COLO829 (cell line): ENCODE results near the gene MRPS27.

Experiments used
- DNase-seq: peaks from one replicate; pipeline ENCODE4 v3.0.0; 2012; ENCODE audit warnings: low spot score

The MRPS27 gene

DNA sequence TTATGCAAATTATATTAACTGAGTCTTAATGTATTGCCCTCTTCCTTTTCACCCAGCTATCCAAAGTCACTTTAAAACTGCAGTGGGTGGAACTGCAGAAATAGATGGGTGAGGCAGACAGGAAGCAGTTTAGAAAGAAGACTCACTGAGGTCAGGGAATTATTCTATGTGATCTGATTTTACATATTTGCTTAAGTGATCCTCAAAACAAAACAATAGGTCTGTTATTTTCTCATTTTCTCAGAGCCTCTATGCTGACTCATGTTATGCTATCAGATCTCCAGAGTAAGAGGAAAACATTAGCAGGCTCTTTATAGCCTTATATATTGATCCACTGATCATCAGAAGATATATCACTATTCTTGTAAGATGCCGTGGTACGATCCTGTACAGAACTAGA, 63.5 kb downstream of the MRPS27 start:
- DNase-seq: no peak

- DNase-seq: no peak
Observed at GRCh38 chr5:72255670-72256069, 64.4 kb downstream of the MRPS27 start.

- no peak for DNase-seq
Observed at GRCh38 chr5:72255237-72255636, 64.8 kb downstream of the MRPS27 start.

- no peak for DNase-seq
Observed at GRCh38 chr5:72252574-72253155, 67.4 kb downstream of the MRPS27 start.

DNA sequence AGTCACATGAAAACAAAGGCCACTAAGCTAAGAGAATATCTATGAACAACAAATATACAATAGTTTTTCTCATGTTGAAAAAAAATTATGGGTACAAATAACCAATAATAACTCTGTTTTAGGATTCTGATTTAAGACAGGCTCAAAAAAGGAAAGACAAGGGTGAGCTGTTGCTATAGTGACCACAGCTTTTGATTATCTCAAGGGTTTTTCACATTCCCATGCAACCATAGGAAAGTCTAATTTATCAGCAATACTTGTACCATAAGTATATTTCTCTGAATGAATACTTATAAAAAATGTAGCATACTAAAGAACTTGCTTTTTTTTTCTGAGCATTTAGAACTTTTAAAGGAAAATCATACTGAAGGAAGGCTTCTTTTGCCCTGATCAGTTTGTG, 68.0 kb downstream of the MRPS27 start:
- no peak for DNase-seq

GRCh38 chr5:72251386-72251785, 68.7 kb downstream of the MRPS27 start:
- no peak for DNase-seq

GRCh38 chr5:72248410-72248981, 71.5 kb downstream of the MRPS27 start:
- peak; percentile 46 for DNase-seq

- DNase-seq: no peak
Observed at GRCh38 chr5:72246954-72247442, 73.0 kb downstream of the MRPS27 start.

GRCh38 chr5:72245951-72246532, 74.0 kb downstream of the MRPS27 start:
- DNase-seq: no peak

GRCh38 chr5:72245546-72245945, 74.5 kb downstream of the MRPS27 start:
- DNase-seq: no peak

DNA sequence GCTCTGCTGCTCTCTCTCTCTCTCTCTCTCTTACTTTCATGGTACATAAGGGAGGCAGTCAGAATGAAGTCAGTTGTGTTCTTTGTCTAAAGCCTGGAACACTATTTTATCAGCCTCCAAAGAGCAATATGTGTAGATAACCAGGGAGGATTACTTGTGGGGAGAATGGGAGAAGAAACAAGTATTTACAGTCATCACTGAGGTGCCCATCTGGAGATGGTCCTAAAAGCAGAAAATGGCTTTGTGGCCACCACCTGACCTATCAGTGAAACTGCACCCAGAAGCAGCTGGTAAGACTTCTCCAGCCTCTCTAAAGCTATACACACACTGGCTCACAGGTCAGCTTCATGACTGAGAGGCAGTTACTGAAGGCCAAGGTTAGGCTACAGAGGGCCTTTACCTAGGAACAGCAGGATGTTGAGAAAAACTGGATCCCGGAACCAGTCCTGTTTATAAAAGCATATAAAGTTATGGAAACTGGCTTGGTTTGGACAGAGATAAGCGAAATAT, 75.1 kb downstream of the MRPS27 start:
- no peak for DNase-seq

- no peak for DNase-seq
Observed at GRCh38 chr5:72243706-72244105, 76.3 kb downstream of the MRPS27 start.

GRCh38 chr5:72242796-72243475, 77.1 kb downstream of the MRPS27 start:
- no peak for DNase-seq

DNA sequence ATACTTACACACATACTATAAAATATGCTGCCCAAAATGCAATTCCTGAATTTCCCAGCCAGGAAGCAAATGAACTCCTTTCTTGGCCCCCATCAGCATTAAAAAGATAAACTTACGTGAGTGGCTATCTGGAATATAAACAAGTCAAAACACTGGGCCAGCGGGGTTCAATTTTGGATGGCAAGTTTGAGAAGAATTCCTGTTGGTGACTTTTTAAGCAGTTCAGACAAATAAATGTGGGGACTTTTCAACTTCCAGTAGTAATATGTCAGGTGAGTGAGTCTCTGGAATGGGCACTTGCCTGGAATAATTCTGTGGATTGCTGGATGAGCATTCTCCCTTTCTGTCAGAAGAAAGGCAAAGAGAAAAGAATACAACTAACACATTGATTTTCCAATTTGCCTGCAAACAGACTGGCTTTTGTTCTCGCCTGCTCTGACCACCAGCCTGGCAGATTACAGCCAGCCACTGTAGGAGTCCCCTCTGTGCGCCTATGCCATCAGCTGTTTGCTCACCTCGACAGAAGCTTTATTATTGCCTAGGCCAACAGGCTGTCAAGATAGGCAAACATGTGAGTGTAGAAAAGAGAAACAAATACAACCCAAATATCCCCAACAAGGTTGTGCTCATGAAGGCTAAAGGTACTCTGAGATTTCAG, 78.6 kb downstream of the MRPS27 start:
- peak; percentile 63 for DNase-seq

DNA sequence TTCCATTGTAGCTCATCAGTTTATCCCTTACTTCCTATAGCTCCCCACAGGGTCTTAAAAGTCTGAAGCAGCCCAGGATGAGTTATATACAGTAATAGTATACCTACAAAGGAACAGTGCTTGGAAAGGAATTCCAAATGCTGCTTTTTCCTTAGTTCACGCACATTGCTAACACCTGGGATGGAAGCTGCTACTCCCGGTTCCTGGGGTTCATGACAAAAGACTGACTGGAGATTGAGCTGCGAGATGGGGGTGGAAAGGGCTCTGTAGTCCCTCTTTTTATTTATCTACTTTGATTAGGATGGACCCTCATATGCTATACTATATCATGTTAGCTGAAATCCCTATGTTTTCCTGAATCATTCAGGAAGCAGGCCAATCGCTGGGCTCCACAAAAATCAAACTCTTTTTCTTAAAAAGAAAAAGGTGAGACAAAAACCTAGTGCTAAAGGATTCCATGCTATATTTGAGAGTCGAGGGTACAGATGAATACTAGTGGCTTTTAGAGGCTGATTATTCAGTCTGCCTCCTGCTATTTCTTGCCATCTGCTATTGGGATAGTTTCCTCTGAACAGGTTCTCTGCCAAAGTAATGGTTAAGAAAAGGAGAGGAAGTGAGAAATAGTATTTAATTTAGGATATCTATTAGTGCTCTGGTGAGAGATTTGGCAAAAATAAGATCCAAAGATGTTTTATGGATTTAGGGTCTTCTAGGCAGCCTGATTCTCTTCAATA, 81.2 kb downstream of the MRPS27 start:
- no peak for DNase-seq

GRCh38 chr5:72237879-72238278, 82.2 kb downstream of the MRPS27 start:
- no peak for DNase-seq

GRCh38 chr5:72237415-72237814, 82.6 kb downstream of the MRPS27 start:
- DNase-seq: no peak

GRCh38 chr5:72235725-72236124, 84.3 kb downstream of the MRPS27 start:
- DNase-seq: no peak

DNA sequence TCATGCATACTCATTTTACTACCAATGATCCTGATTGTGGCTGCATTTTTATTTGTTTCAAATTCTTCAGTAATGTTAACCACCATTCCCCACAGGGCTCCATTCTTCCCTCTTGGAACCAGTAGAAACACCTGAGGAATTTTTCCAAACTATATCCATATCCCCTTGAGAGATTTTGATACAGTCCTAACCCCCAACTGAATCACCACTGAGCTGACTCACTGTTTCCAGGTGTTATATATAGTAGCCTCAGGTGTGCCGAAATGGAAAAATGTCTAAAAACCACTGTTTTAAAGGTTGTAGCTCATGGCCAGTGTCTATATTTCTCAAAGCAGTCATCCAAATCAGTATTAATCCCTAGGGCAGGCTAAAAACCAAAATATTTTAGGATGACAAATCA, 85.2 kb downstream of the MRPS27 start:
- no peak for DNase-seq

DNA sequence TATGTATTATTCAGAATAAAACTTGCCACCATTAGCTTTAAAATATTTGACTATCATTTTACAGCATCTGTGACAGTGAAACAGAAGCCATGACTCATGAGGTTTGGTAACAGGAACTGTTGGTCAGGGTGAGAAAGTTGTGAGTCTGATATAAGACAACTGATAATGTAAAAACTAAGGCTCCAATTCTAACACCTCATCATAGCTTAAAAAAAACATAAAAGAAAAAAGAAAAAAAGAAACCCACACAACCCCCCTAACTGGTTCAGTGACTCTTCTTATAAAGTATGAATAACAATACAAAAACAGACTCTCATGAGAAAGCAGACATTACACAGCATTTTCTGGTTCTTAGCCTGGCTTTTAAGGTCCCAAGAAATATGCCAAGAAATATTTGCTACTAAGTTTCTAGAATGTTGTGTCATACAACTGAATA, 85.8 kb downstream of the MRPS27 start:
- no peak for DNase-seq

DNA sequence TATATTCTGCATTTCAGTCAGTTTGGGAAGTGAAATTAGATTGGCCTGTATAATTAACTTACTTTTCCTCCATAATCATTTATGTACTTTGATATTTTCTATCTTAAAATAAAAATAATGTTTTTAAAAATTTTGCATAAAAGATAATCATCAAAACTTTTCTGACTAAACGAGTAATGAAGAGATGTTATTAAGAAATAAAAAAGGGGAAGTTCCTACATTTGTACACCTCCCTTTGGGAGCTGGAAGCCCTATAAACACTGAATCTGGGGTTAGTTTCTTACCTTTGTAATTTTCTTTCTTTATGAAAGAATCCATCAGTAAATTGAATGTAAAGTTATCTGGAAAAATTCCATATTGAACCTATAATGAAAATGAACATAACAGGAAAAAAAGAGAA, 86.2 kb downstream of the MRPS27 start:
- DNase-seq: no peak

GRCh38 chr5:72232838-72233237, 87.2 kb downstream of the MRPS27 start:
- no peak for DNase-seq
